Activated naive CD8-positive, alpha-beta T cell treated with anti-CD3 and anti-CD28 coated beads, Interleukin-2, amount 50 U/mL, for 16 hours (primary cell): ENCODE data around the gene OPCML.

Experiments used
- DNase-seq: peaks from one replicate; pipeline ENCODE4 v3.0.0-alpha.2; 2020; ENCODE audit warnings: low read depth, low spot score

OPCML gene

DNA sequence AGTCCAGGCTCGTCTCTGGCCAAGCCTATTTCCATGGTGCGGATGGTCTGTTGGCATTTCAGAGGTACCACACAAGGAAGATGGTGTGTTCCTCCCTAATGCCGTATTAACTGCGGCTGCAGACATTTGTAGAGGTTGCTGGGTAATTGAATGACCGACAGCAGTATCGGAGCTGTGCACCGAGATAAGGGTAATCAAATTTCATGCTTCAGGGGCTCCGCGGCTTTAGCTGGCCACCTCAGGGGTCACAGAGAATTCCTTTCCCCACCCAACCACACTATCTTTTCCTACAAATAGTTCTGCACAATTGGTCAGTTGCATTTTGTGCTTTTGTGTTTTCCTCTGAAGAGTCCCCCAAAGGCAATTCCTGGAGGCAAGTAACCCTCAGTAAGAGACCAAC is 297.4 kb downstream of the OPCML start:
- DNase-seq: no peak

DNA sequence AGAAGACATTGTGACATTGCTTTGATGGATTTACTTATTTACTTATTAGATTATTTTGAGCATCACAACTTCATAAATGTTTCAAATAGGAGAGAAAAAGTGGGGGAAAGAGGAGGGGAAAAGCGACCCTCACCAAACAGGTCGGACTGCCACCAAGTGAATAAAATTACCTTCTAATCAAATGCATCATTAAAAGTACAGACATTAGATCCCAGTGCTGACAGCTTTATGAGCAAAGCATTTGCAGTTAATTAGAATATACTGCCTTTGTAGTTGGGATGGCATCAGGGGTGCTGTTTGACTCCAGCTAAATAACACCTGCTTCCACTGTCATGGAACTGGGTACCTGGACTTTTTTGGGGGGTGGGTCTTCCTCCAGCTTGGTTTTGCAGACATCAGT is 299.6 kb downstream of the OPCML start:
- DNase-seq: no peak

DNA sequence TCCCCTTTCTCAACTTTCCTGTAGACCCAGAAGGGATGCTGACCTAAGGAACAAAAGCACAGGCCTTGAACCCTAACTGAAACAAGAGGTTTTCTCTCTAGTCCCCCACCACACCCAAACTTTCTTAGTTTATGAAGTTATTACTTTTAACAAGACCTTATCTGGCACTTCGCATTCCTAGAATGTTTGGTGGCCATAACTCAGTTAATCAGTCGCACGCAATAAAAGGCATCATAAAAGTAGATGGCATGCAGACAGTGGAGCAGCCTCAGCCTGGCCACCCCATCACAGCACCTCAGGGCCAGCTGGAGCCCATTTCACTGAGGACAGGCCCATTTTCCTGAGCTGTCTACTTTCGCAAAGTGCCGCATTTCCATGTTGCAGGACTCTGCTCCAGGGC is 301.9 kb downstream of the OPCML start:
- no peak for DNase-seq

DNA sequence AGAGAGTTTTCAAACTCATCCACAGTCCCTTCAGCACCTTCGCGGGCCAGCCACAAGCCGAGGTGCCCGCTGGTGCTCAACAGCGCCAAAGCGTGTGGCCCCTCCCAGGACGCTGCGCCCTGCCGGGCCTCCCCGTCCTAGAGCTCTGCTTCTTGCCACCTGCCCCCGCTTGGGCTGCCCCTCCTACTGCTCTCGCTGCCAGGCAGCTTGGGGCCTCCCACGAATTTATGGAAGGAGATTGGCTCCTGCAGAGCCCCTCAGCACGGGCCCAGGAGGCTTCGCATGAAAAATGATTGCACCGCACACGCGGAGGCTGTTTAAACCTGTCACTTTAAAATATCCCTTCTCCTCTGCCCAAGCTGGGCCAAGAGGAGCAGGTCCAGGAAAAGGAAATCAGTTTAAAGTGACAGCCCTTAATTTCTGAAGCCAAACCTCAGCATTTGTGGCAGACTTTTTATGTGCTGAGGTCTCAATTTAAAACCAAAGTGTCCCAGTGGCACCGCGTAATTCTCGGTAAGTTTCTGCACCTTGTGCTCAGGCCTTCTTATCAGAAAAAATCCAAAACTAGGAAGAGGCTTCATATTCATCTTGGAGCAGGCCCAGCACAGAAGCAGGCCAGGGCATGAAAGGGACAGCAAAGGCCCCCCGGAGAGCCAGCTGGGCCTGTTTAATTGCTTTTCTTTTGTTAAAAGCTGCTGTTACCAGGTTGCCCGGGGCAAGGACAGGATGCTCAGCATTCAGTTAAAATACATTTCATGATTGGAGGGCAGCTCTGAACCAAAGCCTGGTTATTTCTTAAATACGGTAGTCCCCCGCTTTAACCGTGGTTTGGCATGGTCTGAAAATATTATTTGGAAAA is 303.6 kb downstream of the OPCML start:
- DNase-seq: no peak

DNA sequence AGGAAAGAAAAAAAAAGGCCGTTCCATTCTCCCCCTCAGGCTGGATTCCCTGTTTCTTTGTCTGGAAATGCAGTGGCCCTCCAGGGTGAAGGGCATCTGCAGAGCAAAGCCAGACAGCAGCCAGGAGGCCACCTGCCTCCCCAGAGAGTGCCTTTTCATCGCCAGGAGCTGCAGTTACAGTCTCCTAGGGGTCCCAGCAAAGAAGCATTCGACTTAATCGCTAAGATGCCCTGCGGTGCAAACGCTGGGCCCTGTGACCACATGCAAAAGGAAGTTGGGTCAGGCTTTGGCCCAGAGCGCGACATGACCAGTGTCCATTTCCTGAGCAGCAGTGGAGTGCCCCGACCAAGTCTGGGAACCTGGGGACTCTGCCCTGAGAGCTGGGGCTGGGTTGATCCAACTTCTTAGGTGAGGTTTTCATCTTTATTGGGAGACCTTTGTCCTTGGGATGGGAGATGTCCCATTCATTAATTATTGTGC is 304.6 kb downstream of the OPCML start:
- DNase-seq: no peak

DNA sequence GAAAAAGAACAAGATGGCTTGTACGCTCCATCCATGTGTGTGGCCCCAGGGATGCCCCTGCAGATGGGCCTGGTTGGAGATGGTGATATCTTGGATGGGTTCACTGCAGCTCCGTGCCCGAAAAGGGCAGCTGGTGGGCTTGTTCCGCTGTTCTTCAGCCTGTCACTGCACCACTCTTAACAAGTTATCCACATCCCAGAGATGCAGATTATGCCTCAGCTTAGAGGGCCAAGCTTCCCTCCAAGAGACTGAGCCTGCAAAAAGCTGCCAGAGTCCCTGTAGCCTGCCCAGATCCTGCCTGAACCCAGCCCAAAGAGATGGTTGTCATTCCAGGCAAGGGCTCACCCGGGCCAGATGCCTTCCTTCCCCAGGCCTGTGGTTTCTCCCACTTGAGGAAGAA is 308.0 kb downstream of the OPCML start:
- no peak for DNase-seq

DNA sequence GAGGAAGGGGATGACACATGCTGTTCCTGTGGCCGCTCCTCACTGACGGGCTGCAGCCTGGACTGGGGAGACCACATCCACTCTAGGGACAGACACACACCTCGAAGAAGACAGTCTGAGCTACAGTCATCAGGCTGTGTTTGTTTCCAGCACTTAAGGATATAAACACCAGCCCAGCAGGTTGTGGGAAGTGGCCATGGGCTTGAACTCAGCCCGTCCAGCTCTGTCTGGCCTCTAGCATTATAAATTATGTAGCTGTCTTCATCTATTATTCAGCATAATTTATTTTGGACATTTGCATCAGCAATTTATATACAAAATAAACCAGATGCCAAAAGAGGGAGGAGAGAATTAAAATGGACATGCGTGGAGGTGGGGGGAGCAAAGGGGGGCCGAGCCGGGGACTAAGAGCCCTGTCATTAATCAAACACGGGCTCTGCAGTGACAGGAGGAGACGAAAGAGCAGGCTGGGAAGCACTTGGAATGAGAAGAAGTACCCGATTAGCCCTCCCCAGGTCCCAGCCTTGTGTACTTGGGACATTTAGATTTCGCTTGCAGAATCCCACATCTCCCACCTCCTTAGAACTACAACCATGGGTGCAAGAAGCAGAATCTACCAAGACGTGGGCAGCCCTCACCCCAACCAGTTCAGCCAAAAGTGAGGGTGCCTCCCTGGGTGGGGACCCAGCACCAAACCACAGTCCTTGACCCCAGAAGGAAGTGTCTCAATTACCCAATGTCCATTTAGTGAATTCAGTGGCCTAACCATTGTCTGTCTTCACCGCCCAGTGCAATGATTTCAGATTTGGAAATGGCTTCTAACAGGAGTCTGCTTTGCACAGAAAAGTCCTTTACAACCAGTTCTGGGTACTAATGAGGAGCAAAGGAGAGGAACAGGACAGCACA is 309.6 kb downstream of the OPCML start:
- DNase-seq: no peak

DNA sequence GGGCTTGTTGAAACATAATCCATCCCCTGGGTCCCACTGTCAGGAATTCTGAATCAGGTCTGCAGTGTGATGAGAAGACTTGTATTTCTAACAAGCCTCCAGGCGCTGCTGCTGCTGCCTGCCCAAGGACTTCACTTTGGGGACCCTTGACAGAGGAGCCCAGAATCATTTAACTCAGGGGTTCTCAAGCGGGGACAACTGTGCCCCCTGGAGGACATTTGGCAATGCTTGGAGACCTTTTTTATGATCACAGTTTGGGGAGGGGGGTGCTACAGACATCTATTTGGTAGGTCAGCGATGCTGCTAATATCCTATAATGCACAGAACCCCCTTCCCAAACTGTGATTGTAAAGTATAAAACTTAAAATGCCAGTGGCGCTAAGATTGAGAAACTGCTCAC is 312.8 kb downstream of the OPCML start:
- DNase-seq: no peak

DNA sequence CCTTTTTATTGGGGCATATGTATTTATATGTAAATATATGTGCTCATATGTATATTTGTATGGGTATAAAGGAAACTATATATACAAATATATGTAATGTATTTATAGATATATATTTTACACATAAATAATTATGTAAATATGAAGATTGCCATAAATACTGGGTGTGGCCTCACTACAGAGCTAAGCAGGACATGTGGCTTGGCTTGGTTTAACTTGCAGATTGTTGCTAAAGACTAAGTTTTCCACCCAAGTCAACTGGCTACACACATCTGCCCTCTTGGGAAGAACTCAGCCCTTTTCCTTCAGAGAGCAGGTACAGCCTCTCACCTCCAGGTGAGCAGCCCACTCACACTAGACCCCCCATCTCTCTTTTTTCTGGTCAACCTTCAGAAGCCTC is 315.5 kb downstream of the OPCML start:
- no peak for DNase-seq

DNA sequence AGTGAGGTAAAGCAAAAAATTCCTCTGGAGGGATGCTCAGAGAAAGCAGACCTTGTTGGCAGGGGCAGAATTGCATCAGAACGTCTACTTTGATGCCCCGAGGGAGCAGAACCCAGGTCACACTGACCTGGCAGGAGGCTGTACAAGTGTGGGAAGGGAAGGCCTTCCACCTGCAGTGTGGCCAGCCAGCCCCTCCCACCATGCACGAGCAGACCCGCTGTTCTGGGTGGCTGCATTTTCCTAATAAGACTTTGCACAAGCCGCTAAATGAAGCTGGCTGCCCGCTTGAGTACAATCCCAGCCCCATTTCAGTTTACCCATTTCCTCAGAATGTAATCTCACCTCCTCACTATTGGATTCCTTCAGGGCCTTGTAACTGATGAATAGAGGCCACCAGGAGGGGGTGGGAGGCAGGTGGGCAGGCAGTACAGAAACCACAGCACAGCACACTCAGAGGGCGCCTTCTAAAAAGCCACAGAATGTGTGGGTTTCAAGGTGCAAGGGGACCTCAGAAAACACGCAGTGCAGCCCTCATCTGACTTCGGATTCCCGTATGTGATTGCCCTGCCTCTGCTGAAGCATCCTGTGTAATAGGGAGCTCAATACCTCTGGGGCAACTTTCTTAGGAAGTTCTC is 316.6 kb downstream of the OPCML start:
- DNase-seq: no peak

DNA sequence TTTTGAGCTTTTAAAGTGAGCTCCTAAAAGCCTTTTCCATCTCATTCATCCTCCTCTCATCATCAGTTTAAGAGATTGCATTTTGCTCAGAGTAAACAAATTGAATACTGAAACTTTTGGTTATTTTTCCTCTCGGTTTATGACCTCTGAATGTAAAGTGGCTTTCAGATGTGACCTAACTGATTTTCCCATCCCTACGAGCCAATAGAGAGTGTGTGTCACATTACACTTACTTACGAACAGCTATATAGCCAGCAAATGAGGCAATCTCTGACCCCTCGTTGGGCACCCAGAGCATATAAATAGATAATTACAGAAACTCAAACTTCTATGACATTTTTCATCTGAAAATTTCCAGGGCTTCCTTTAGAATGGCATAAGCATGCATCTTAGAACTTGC is 317.7 kb downstream of the OPCML start:
- no peak for DNase-seq

DNA sequence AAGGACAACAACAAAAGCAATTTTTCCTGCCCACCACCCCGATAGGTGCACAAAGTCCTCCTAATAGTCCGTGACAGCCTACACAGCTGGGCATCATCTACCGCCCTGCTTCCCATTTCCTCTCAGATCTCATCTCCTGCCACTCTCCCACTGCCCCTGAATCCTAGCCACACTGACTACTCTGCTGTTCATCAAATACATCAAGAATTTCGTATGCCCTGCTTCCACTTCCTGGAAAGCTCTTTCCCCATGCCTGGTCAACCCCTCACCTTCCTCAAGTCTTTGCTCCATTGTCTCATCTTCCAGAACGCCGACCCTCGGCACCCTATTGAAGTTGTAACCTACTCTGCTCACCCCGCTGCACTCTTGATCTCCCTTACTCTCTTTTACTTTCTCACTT is 320.1 kb downstream of the OPCML start:
- DNase-seq: no peak

DNA sequence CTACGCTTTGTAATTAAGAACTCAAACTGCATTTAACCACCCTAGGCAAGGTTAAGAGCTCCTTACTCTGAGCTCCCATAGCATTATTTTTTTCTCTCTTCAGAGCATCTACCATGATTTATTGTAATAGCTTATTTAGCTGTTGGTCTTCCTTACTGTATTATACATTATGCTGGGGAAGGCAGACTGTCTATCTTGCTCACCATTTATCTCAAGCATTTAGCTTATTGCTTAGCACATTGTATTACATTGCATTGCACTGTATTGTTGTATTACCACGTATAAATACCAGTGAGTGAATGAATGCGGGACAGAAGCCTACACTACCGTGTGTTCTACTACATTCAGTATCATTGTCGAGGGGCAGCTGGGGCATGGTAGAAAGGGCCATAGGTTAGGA is 324.3 kb downstream of the OPCML start:
- DNase-seq: no peak

DNA sequence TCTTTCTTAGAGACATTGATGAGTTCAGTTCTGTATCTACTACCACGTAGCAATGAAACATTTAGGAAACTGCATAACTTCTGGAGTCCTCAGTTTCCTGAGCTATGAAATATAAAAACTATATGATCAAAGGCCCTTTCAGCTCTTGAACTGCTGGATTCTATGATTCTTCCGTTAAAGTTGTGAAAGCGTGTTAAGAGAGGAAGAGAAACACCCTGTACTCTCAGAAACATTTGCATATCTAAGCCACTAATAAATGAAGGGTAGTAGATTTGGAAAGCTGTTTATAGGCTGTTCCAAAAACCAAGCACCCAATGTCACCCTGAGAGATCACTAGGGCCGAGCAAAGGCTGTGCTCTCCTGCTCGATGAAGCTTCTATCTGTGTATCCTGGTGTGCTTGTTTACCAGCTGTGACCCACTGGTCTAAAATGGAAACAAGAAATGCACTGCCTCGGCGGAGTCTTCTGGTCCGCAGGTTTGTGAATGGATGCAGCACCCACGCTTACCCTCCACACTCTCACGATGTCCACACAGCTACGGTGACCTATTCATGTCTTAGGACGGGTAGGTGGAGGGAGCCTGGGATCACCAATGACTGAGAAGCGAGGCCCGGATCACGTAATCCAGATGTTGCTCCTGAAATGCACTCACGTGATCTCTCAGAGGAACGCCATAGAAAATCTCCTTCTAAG is 325.8 kb downstream of the OPCML start:
- no peak for DNase-seq

DNA sequence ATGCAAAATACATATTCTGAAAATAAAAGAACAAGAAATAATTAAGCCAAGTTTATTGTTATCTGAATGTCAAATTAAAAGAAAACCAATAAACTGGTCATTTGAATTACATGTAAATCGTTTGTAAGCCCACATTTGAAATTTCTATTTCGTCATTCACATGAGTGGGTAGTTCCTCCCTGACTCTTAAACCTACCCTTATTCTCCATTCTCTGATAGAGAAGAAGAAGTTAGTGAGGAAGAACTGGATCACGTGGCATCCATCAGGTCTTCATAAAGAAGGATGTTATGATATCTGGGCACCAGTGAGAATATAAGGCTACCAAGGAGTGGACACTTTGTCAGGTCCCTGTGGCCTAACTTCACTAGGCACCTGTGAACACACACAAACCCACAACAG is 328.1 kb downstream of the OPCML start:
- DNase-seq: no peak

DNA sequence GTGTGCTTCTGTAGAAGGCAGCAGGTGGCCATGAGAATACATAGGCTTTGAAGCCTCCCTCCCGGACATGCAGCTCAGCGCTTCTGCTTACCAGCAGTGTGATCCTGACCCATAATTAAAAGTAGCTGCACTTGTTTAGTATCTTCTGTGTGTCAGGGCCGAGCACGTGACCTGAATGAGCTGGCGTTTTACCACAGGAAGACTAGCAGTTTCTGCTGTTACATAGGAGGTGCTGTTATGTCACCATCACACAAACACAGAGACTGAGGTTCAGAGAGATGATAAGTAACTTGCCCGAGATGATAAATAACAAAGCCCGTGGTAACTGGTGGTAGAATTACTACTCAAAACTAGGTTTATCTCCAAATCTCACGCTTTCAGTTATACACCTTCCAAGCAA is 329.5 kb downstream of the OPCML start:
- no peak for DNase-seq

DNA sequence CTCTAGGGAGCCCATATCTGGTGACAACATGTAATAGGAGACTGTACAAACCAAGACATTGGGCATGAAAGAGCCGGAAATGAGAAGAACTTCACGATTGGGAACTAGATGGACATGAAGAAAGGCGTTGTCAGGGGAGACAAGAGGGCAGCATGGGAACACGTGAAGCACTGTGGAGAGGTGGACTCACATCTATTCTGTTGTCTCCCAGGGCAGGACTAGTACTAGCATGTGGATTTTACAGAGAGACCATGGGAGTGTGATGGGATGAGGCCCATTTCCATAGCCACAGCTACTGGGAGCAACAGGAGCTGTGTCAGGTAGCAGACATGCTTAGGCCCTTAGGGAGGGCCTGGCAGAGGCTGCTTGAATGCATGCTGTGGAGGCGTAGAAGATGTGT is 333.9 kb downstream of the OPCML start:
- no peak for DNase-seq

DNA sequence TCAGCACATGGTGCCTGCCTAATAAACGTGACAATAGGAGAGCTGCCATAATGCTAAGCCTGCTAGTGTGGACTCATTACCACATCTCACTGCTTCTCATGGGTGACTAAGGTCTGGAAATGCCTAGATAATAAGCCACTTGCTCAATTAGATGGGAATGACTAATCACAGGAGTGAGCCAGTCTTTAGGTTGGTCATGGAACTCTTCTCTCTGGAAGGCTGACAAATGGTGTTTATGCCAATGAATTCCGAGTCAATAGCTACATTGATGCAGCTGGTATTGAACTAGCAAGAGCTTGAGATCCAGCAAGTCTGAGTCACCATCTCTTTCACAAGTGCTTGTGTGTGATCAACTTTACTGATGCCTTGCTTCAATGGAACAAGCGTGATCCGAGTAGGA is 334.9 kb downstream of the OPCML start:
- DNase-seq: no peak

DNA sequence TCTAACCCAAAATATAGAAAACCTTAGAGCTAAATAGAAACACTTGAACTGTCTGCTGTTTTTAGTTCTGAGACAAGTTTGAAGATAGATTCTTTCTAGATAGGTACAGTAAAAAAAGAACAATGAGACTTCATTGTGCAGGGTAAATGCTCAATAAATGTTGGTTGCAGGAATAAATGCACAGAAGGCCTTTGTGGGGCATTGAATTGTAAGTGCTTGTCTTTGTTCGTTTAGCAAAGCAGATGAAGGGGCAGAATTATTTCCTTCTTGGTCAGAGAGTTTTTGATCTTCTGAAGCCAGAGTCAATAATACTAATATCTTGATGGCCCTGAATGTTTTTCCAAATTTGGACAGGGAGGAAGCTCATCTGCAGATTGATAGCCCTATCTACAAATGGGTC is 340.4 kb downstream of the OPCML start:
- DNase-seq: no peak

DNA sequence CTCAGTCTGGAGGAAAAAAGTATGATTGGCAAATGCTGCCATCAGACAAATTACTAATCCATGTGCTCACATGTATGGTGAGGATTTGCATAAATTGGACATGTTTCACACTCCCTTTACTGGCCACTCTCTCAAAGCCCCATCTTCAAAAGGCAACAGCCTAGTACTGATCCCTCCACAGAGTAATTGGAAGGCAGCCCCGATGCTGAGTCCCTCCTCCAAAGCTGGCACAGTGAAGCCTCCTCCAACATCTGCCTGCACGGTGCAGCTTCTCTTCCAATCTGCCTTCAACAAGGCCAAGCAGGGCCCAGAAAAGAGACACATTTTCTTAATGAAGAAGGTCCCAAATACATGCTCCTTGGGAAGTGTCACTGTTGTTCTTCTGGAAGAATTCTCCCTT is 350.6 kb downstream of the OPCML start:
- DNase-seq: no peak

DNA sequence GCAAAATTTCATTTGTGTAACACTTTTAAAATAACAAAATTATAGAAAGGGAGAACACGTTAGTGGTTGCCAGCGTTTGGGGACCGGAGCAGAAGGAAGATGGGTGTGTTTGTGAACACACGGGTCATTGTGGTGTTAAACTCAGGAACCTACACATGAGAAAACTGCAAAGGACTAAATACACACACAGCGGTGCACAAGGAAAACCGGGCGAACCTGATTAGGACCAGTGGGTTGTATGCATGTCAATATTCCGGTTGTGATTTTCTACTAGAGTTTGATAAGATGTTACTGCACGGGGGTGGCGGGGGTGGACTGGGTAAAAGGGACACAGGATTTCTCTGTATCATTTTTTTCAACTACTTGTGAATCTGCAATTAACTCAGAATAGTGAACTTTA is 351.2 kb downstream of the OPCML start:
- DNase-seq: no peak

DNA sequence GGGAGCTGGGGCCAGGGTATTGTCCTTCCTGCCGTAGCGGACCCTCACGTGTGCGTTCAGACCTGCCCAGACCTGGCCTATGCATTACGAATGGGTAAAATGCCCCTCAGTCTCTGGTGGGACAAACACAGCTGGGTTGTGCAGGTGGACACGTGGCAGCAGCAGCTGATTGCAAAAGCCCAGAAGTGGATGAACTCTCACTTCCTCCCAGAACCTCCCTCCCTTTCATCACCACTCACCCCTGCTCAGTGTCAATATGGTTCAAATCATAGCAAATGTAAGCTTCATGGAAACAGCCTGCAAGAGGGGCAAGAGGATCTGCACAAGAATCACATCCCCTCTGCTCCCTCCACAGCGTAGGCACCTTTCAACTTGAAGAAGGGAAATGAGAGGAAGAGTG is 352.1 kb downstream of the OPCML start:
- no peak for DNase-seq
